NT2/D1 (cell line): ENCODE data around the gene RPS6KC1.
"Not testable (repeated sequence)": the region's sequence is repeated elsewhere in the genome, so short reads cannot be mapped to it uniquely, and the experiment has no call there.

ENCODE experiments used
- DNase-seq: peaks from one replicate; pipeline ENCODE4 v3.0.0-alpha.2; 2011; ENCODE audit warnings: low read depth, low spot score
- H3K27me3 ChIP-seq: 2 replicates; pipeline ENCODE4 v1.6.0; 2011; ENCODE audit warnings: mild to moderate bottlenecking; ENCODE audit not compliant: insufficient read length, insufficient read depth
- H3K36me3 ChIP-seq: 2 replicates; pipeline ENCODE4 v1.6.1; 2011; ENCODE audit warnings: mild to moderate bottlenecking, low read length, mixed read lengths; ENCODE audit not compliant: insufficient read depth, insufficient read length
- H3K4me1 ChIP-seq: 2 replicates; pipeline ENCODE4 v1.5.1; 2011; ENCODE audit not compliant: insufficient read depth, insufficient read length
- H3K4me3 ChIP-seq: 2 replicates; pipeline ENCODE4 v1.5.1; 2011; ENCODE audit warnings: low read depth; ENCODE audit not compliant: insufficient read length
- H3K9ac ChIP-seq: 2 replicates; pipeline ENCODE4 v1.6.0; 2011; ENCODE audit warnings: low read depth; ENCODE audit not compliant: insufficient read length
- H3K9me3 ChIP-seq: 2 replicates; pipeline ENCODE4 v1.5.1; 2011; ENCODE audit warnings: mild to moderate bottlenecking, low read length; ENCODE audit not compliant: insufficient read depth
- SUZ12 ChIP-seq: IDR thresholded peaks from 2 replicates; pipeline ENCODE4 v1.6.1; 2011; ENCODE audit not compliant: insufficient read length, insufficient read depth; ENCODE audit errors: extremely low read depth
- YY1 ChIP-seq: IDR thresholded peaks from 2 replicates; pipeline ENCODE4 v1.6.1; 2011; ENCODE audit not compliant: insufficient read length, insufficient read depth
- ZNF274 ChIP-seq: IDR thresholded peaks from 2 replicates; pipeline ENCODE4 v1.6.1; 2011; ENCODE audit warnings: mild to moderate bottlenecking, low read depth, low read length

RPS6KC1 gene

GRCh38 chr1:213099682-213100399 is 48.8 kb downstream of the RPS6KC1 start:
- Histone ChIP-seq H3K4me3 (no peak overlapping the region), H3K4me1 (no peaks in the 10 kb centered on the region), H3K9me3 (no peaks in the 10 kb centered on the region), H3K9ac (no peak overlapping the region), H3K27me3 (no peaks in the 10 kb centered on the region), H3K36me3 (no peaks in the 10 kb centered on the region)
- DNase-seq, result no peak
- no peak for TF ChIP-seq ZNF274
- no peak for TF ChIP-seq SUZ12
- TF ChIP-seq YY1, result no peak

GRCh38 chr1:213100565-213100964 is 49.5 kb downstream of the RPS6KC1 start:
- not testable (repeated sequence) for H3K9ac ChIP-seq, H3K4me1 ChIP-seq, H3K36me3 ChIP-seq, H3K4me3 ChIP-seq, DNase-seq, H3K9me3 ChIP-seq, H3K27me3 ChIP-seq

- Histone ChIP-seq H3K36me3 (peaks cover 2% of the 10 kb centered on the region), H3K9ac (no peak overlapping the region), H3K9me3 (no peaks in the 10 kb centered on the region), H3K27me3 (no peaks in the 10 kb centered on the region), H3K4me3 (no peak overlapping the region), H3K4me1 (no peaks in the 10 kb centered on the region)
- TF ChIP-seq SUZ12 (no peak), ZNF274 (no peak), YY1 (no peak)
- DNase-seq, result no peak
Measured at GRCh38 chr1:213103377-213104306, 52.6 kb downstream of the RPS6KC1 start.

DNA sequence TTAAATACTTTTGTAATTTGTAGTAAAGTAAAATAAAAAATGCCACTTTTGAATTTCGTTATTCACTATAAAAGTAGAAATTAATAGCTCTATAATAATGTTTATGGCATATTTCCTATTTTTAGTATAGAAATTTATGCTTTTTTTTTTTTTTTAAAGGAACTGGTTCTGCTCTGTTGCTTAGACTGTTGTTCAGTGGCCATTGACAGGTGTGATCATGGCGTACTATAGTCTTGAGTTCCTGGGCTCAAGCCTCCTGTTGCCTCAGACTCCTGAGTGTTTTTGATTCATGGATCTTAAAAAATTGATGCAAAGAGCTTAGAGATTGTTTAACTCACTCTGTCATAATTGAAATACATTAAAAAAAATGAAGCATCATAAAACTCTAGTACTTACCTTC is 53.6 kb downstream of the RPS6KC1 start:
- no peak for TF ChIP-seq YY1
- TF ChIP-seq SUZ12, result no peak
- no peak for TF ChIP-seq ZNF274
- Histone ChIP-seq H3K27me3 (no peaks in the 10 kb centered on the region), H3K4me1 (no peaks in the 10 kb centered on the region), H3K9me3 (no peaks in the 10 kb centered on the region), H3K4me3 (no peak overlapping the region), H3K36me3 (peaks cover 2% of the 10 kb centered on the region), H3K9ac (no peak overlapping the region)
- DNase-seq, result no peak

- Histone ChIP-seq H3K9ac (no peak overlapping the region), H3K36me3 (peaks cover 2% of the 10 kb centered on the region), H3K4me1 (no peaks in the 10 kb centered on the region), H3K27me3 (no peaks in the 10 kb centered on the region), H3K4me3 (no peak overlapping the region), H3K9me3 (no peaks in the 10 kb centered on the region)
- TF ChIP-seq SUZ12 (no peak), ZNF274 (no peak), YY1 (no peak)
- DNase-seq, result no peak
Measured at GRCh38 chr1:213106298-213106697, 55.3 kb downstream of the RPS6KC1 start.

DNA sequence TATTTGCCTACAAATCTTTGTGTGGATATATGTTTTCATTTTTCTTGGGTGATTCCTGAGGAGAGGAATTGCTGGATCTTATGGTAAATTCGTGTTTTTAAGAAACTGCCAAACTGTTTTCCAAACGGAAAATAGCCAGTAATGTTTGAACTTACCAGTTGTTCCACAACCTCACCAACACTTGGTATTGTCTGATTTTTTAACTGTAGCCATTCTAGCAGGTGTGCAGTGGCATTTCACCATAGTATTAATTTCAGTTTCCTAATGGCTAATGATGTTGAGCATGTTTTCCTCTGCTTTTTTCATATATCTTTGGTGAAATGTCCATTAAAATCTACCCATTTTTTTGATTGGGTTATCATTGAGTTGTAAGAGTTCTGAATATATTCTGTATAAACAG is 56.6 kb downstream of the RPS6KC1 start:
- Histone ChIP-seq H3K27me3 (no peaks in the 10 kb centered on the region), H3K36me3 (peaks cover 2% of the 10 kb centered on the region), H3K4me3 (no peak overlapping the region), H3K9me3 (no peaks in the 10 kb centered on the region), H3K9ac (no peak overlapping the region), H3K4me1 (no peaks in the 10 kb centered on the region)
- no peak for DNase-seq
- TF ChIP-seq YY1 (no peak), ZNF274 (no peak), SUZ12 (no peak)

DNA sequence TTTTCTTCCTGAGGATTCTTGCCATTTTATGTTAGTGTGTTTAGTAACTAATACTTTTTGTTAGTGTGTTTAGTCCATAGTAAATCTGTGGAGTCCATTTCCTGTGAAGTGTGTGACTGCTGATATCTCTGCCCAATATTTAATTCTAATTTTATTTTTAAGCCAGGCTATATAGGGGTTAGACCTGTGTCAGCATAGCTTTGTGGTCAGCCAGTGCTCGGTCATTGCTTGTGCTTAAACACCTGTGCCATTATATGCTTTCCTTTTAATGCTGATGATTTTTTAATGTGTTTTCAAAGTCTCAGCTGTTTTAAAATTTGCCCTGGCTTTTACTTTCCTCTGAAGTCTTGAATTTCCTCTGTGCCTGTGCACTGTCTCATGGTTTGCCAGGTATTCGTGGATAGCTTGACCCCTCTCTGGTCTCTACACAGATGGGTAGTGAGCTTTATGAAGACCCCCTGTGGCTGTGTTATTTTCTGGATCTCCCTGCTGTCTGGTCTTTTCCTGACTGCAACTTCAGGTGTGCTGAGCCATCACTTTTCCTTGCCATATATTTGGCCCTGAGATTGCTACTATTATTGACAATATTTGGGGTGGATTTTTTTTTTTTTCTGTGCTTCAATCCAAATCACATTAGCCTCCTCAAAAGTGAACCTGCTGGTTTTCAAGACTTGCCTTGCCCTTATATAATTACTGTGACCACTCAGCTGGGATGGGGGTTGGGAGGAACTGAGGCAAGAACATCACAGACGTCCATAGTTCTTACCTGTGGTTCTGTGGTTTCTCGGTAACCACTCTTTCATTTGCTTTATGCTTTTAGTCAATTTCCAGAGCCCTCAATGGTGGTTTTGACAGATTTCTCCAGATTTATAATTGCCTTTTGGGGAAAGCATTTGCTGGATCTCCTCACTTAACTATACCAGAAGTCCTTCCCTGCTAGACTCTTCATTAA is 59.6 kb downstream of the RPS6KC1 start:
- Histone ChIP-seq H3K27me3 (no peaks in the 10 kb centered on the region), H3K9ac (no peak overlapping the region), H3K4me3 (no peak overlapping the region), H3K36me3 (peaks cover 2% of the 10 kb centered on the region), H3K9me3 (no peaks in the 10 kb centered on the region), H3K4me1 (no peaks in the 10 kb centered on the region)
- TF ChIP-seq YY1 (no peak), ZNF274 (no peak), SUZ12 (no peak)
- no peak for DNase-seq
